Choroid plexus epithelial cell (primary cell): ENCODE measurements around the gene ZFYVE27.

Experiments
- DNase-seq: peaks from one replicate; pipeline ENCODE4 v3.0.0-alpha.2; 2010; ENCODE audit warnings: low read depth
- H3K4me3 ChIP-seq: 2 replicates; pipeline ENCODE4 v1.5.1; 2011; ENCODE audit warnings: low read depth, mild to moderate bottlenecking, control low read depth, low read length, moderate library complexity
- CTCF ChIP-seq: conservative IDR thresholded peaks from 2 replicates; pipeline ENCODE4 v1.5.1; 2011; ENCODE audit warnings: low read depth, mild to moderate bottlenecking, control low read depth, inconsistent platforms, low read length, moderate library complexity

ZFYVE27 gene

GRCh38 chr10:97798958-97799610, 62.2 kb downstream of the ZFYVE27 start:
- no peak for TF ChIP-seq CTCF
- no peak for DNase-seq
- no peak overlapping the region for H3K4me3 ChIP-seq

- DNase-seq, result no peak
- no peak overlapping the region for H3K4me3 ChIP-seq
- TF ChIP-seq CTCF, result no peak
Observed at GRCh38 chr10:97800474-97800873, 63.5 kb downstream of the ZFYVE27 start.

DNA sequence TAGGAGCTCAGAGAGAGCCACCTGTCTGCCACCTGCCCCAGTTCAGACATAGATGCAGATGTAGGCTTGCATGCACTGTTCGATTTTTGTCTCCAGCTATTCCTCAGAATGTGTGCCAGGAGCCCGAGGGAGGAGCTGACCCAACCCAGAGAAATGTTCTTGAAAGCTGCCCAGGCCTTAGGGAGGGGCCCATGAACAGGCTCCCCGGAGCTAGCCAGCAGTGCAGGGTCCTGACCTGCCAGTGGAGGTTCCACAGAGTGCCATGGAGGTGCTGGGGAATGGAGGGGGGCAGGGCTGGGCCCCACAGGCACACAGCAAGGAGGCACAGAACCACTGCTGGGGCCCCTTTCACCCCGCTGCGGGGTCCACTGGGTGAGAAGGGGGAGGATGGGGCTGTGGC, 64.5 kb downstream of the ZFYVE27 start:
- no peak for TF ChIP-seq CTCF
- H3K4me3 ChIP-seq, result no peak overlapping the region
- no peak for DNase-seq

- H3K4me3 ChIP-seq, result no peak overlapping the region
- no peak for DNase-seq
- TF ChIP-seq CTCF, result no peak
Observed at GRCh38 chr10:97805096-97805884, 68.4 kb downstream of the ZFYVE27 start.

GRCh38 chr10:97805949-97806348, 69.0 kb downstream of the ZFYVE27 start:
- TF ChIP-seq CTCF, result no peak
- no peak overlapping the region for H3K4me3 ChIP-seq
- no peak for DNase-seq

GRCh38 chr10:97810446-97810845, 73.5 kb downstream of the ZFYVE27 start:
- H3K4me3 ChIP-seq, result no peak overlapping the region
- DNase-seq, result peak; percentile 12
- no peak for TF ChIP-seq CTCF
